Measurements from ENCODE around the gene PAOX.

Gene PAOX

GRCh38 chr10:133379152-133379800 is at the start of gene PAOX:
TSS of gene PAOX (plus strand) at chr10:133379262. CDS start at chr10:133379317, 55 bp downstream.
- TF ChIP-seq TEAD4 (IDR thresholded peaks at IDR 0.05) (no peak), TAF1 (IDR thresholded peaks at IDR 0.05; ENCODE audit: low read depth) (peak; percentile 50; the same call in 1 of the 2 replicates)

DNA sequence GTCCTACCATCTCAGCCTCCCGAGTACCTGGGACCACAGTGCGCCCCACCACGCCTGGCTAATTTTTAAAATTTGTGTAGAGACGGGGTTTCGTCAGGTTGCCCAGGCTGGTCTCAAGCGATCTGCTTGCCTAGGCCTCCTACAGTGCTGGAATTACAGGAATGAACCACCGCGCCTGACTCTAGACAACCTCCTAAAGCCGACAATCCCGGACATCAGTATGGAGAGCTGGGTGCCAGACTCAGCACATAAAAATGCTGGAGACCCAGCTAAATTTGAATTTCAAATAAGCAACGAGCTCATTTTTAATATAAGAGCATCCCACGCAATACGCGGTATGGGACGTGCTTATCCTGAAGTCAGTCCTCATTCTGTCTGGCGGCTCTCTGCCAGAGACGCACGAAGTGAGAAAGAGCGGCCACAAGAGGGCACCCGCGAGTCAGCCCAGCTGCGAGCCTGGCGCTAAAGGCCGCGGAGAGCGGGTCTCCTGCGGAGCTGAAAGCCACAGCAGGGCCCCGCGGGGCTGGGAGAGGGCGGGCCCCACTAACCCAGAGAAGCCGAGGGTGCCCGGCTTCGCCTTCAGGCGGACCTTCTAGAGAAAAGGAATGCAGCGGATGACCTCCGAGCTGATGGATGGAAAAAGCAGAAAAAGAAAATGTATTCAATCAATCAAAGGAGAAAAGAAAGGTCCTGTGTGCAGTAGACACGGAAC is 49.4 kb upstream of the PAOX start:
- TF ChIP-seq MAX (IDR thresholded peaks at IDR 0.05) = peak; percentile 57; the same call in 1 of the 2 replicates
- no peak for TF ChIP-seq CEBPB (IDR thresholded peaks at IDR 0.05)
- TF ChIP-seq FOXM1 (IDR thresholded peaks at IDR 0.05; ENCODE audit: borderline replicate concordance, low read depth) = no peak
- TF ChIP-seq EP300 (IDR thresholded peaks at IDR 0.05; ENCODE audit: borderline replicate concordance) = peak; percentile 33; the same call in 1 of the 2 replicates
- TF ChIP-seq NFIC (IDR thresholded peaks at IDR 0.05) = peak; percentile 68
- TF ChIP-seq EGR1 (IDR thresholded peaks at IDR 0.05) = no peak; the same call in 1 of the 2 replicates
- TF ChIP-seq TCF12 (IDR thresholded peaks at IDR 0.05; ENCODE audit: low read depth) = peak; percentile 71
- TF ChIP-seq, protein P1, sequence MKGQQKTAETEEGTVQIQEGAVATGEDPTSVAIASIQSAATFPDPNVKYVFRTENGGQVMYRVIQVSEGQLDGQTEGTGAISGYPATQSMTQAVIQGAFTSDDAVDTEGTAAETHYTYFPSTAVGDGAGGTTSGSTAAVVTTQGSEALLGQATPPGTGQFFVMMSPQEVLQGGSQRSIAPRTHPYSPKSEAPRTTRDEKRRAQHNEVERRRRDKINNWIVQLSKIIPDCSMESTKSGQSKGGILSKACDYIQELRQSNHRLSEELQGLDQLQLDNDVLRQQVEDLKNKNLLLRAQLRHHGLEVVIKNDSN (IDR thresholded peaks at IDR 0.05) = no peak
- peak; percentile 94 for TF ChIP-seq TEAD4 (IDR thresholded peaks at IDR 0.05)
- TF ChIP-seq RAD21 (IDR thresholded peaks at IDR 0.05; ENCODE audit: low read depth) = peak; percentile 89
- no peak for TF ChIP-seq CREB1 (IDR thresholded peaks at IDR 0.05; ENCODE audit: low read depth)
- TF ChIP-seq ZBTB7A (IDR thresholded peaks at IDR 0.05; ENCODE audit: low read depth) = peak; percentile 71; the same call in 1 of the 2 replicates

- TF ChIP-seq RAD21 (IDR thresholded peaks at IDR 0.05; ENCODE audit: low read depth) = no peak
- no peak for TF ChIP-seq TAF1 (IDR thresholded peaks at IDR 0.05; ENCODE audit: low read depth)
- no peak for TF ChIP-seq EP300 (IDR thresholded peaks at IDR 0.05; ENCODE audit: borderline replicate concordance)
- no peak for TF ChIP-seq TCF12 (IDR thresholded peaks at IDR 0.05; ENCODE audit: low read depth)
- TF ChIP-seq EGR1 (IDR thresholded peaks at IDR 0.05) = no peak
- TF ChIP-seq YY1 (IDR thresholded peaks at IDR 0.05; ENCODE audit: low read depth) = no peak
- no peak for TF ChIP-seq ZBTB7A (IDR thresholded peaks at IDR 0.05; ENCODE audit: low read depth)
- TF ChIP-seq NFIC (IDR thresholded peaks at IDR 0.05) = no peak
- TF ChIP-seq, protein P1 (IDR thresholded peaks at IDR 0.05) = no peak
- no peak for TF ChIP-seq MAX (IDR thresholded peaks at IDR 0.05)
- no peak for TF ChIP-seq CEBPB (IDR thresholded peaks at IDR 0.05)
- TF ChIP-seq REST (IDR thresholded peaks at IDR 0.05; ENCODE audit: low read depth) = no peak
- no peak for TF ChIP-seq CREB1 (IDR thresholded peaks at IDR 0.05; ENCODE audit: low read depth)
Measured at GRCh38 chr10:133332936-133333699, 45.9 kb upstream of the PAOX start.

DNA sequence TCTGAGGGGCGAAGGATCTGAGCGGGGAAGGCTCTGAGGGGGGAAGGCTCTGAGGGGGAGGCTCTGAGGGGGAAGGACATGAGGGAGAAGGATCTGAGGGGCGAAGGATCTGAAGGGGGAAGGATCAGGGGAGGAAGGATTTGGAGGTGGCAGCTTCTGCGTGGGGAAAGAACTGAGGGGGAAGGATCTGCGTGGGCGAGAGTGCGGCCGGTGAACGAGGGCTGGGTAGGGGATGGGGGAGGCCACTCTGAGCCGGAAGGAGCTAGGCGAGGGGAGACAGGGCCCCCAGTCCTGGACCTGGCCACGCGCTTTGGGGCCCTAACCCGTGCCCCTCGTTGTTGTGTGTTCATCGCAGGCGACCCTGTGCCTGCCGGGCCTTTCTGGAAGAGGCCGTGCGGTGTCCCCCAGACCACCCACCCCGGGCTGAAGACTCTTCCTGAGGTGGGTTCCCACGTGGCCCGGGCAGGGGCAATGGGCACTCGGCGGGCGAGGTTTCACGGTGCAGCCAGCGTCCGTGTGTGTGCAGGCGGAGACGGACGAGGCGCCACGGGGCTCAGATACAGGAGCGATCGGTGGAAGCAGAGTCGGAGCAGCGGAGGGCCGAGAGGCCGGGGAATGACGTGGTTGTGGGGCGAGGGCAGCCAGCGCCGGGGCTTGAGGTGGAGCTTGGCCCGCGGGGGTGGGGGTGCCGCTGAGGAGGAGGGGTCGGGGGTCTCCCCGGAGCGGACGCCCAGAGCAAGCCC is 44.4 kb upstream of the PAOX start:
- TF ChIP-seq EGR1 (IDR thresholded peaks at IDR 0.05) = no peak
- TF ChIP-seq, protein P1 (IDR thresholded peaks at IDR 0.05) = no peak

GRCh38 chr10:133335246-133336117 is 43.6 kb upstream of the PAOX start:
- peak; percentile 14; the same call in 1 of the 2 replicates for TF ChIP-seq TEAD4 (IDR thresholded peaks at IDR 0.05)
- TF ChIP-seq EGR1 (IDR thresholded peaks at IDR 0.05) = peak; percentile 65
- no peak for TF ChIP-seq EP300 (IDR thresholded peaks at IDR 0.05; ENCODE audit: borderline replicate concordance)
- TF ChIP-seq NFIC (IDR thresholded peaks at IDR 0.05) = no peak
- TF ChIP-seq CREB1 (IDR thresholded peaks at IDR 0.05; ENCODE audit: low read depth) = no peak; the same call in 1 of the 2 replicates
- TF ChIP-seq ZBTB7A (IDR thresholded peaks at IDR 0.05; ENCODE audit: low read depth) = peak; percentile 99
- TF ChIP-seq REST (IDR thresholded peaks at IDR 0.05; ENCODE audit: low read depth) = no peak
- TF ChIP-seq, protein P1 (IDR thresholded peaks at IDR 0.05) = no peak
- no peak for TF ChIP-seq RAD21 (IDR thresholded peaks at IDR 0.05; ENCODE audit: low read depth)
- no peak for TF ChIP-seq TAF1 (IDR thresholded peaks at IDR 0.05; ENCODE audit: low read depth)
- TF ChIP-seq MAX (IDR thresholded peaks at IDR 0.05) = no peak
- 0 out of 2 replicates have a peak, but pooled peaks have one; percentile 5 for TF ChIP-seq YY1 (IDR thresholded peaks at IDR 0.05; ENCODE audit: low read depth)
- 0 out of 2 replicates have a peak, but pooled peaks have one; percentile 2 for TF ChIP-seq TCF12 (IDR thresholded peaks at IDR 0.05; ENCODE audit: low read depth)
- TF ChIP-seq CEBPB (IDR thresholded peaks at IDR 0.05) = no peak
- TF ChIP-seq FOXM1 (IDR thresholded peaks at IDR 0.05; ENCODE audit: borderline replicate concordance, low read depth) = no peak

Measured in Ishikawa (cell line).